MM.1S (cell line): ENCODE data around the gene HDAC3.

ENCODE experiments used
- DNase-seq: peaks from one replicate; pipeline ENCODE4 v3.0.0-alpha.2; 2015
- H2AFZ ChIP-seq: fragments of 300-600 bp; sonication (generic); 2 replicates; pipeline ENCODE4 v1.6.0; 2016; ENCODE audit warnings: antibody characterized with exemption, low read length
- H3F3A ChIP-seq: fragments of 300-600 bp; sonication (generic); 2 replicates; pipeline ENCODE4 v1.6.1; 2016; ENCODE audit warnings: mild to moderate bottlenecking, antibody characterized with exemption, low read length, moderate library complexity, mixed read lengths; ENCODE audit not compliant: insufficient read depth
- H3K27ac ChIP-seq: fragments of 300-600 bp; sonication (generic); 2 replicates; pipeline ENCODE4 v1.5.1; 2016; ENCODE audit warnings: mild to moderate bottlenecking, low read length
- H3K27me3 ChIP-seq: fragments of 300-600 bp; sonication (generic); replicated peaks from 2 replicates; pipeline ENCODE4 v1.6.0; 2016; ENCODE audit warnings: low read length; ENCODE audit not compliant: insufficient read depth
- H3K36me3 ChIP-seq: fragments of 300-600 bp; sonication (generic); replicated peaks from 2 replicates; pipeline ENCODE4 v1.6.1; 2016; ENCODE audit warnings: mild to moderate bottlenecking, low read length, mixed read lengths; ENCODE audit not compliant: insufficient read depth
- H3K4me1 ChIP-seq: fragments of 300-600 bp; sonication (generic); 2 replicates; pipeline ENCODE4 v1.6.1; 2016; ENCODE audit warnings: low read length, mixed read lengths
- H3K4me2 ChIP-seq: fragments of 300-600 bp; sonication (generic); 2 replicates; pipeline ENCODE4 v1.6.0; 2016; ENCODE audit warnings: low read depth, low read length
- H3K4me3 ChIP-seq: fragments of 300-600 bp; sonication (generic); 2 replicates; pipeline ENCODE4 v1.5.1; 2016; ENCODE audit warnings: low read length, mixed read lengths
- H3K79me2 ChIP-seq: fragments of 300-600 bp; sonication (generic); 2 replicates; pipeline ENCODE4 v1.6.1; 2016; ENCODE audit warnings: mixed run types, low read length, mixed read lengths
- H3K9ac ChIP-seq: fragments of 300-600 bp; sonication (generic); 2 replicates; pipeline ENCODE4 v1.6.1; 2016; ENCODE audit warnings: low read length, mixed read lengths
- H3K9me2 ChIP-seq: fragments of 300-600 bp; sonication (generic); replicated peaks from 2 replicates; pipeline ENCODE4 v1.6.1; 2016; ENCODE audit warnings: mild to moderate bottlenecking, low read length, mixed read lengths; ENCODE audit not compliant: insufficient read depth
- H3K9me3 ChIP-seq: fragments of 300-600 bp; sonication (generic); replicated peaks from 2 replicates; pipeline ENCODE4 v1.6.1; 2016; ENCODE audit warnings: mild to moderate bottlenecking, low read length, mixed read lengths; ENCODE audit not compliant: insufficient read depth
- H4K20me1 ChIP-seq: fragments of 300-600 bp; sonication (generic); 2 replicates; pipeline ENCODE4 v1.6.1; 2016; ENCODE audit warnings: mild to moderate bottlenecking, low read length, moderate library complexity, mixed read lengths; ENCODE audit not compliant: insufficient read depth
- EZH2 ChIP-seq: fragments of 300-600 bp; sonication (generic); optimal IDR thresholded peaks from 2 replicates; pipeline ENCODE3; 2017; ENCODE audit warnings: low read depth, mild to moderate bottlenecking, antibody characterized with exemption, low read length, mixed read lengths
- EZH2phosphoT487 ChIP-seq: fragments of 300-600 bp; sonication (generic); IDR thresholded peaks from 2 replicates; pipeline ENCODE4 v1.6.1; 2018; ENCODE audit warnings: antibody characterized with exemption, low read length
- TF ChIP-seq, protein P1 (sequence below): fragments of 300-600 bp; sonication (generic); IDR thresholded peaks from 2 replicates; pipeline ENCODE4 v1.5.1; 2016; ENCODE audit warnings: antibody characterized with exemption, low read length, mixed read lengths

Gene HDAC3

DNA sequence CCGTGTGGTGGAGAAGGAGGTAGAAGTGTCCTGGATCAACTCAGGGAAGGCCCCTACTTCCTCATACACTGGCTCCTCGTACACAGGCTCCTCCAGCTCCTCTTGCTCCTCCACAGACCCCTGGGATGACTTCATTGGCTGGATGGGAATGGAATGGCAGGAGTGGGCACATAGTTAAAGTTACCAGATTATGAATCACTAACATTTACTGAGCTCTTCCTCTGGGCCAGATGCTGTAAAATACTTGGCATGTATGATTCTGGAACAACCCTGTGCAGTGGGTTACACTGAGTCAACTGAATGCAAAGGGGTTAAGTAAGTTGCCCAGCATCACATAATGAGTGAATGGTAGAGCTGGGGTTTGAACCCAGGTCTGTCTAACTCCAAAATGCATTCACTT, 17.6 kb upstream of the HDAC3 start:
- Histone ChIP-seq H3K79me2 (no peaks in the 10 kb centered on the region), H3K4me2 (no peak overlapping the region), H3K36me3 (no peaks in the 10 kb centered on the region), H3K9ac (no peak overlapping the region), H3K4me3 (no peak overlapping the region), H3K4me1 (no peaks in the 10 kb centered on the region; the same call in 1 of the 2 replicates), H3K9me3 (no peaks in the 10 kb centered on the region), H3K27ac (no peak overlapping the region), H3K9me2 (no peaks in the 10 kb centered on the region), H3K27me3 (no peaks in the 10 kb centered on the region), H4K20me1 (no peaks in the 10 kb centered on the region), H2AFZ (no peak overlapping the region), H3F3A (no peaks in the 10 kb centered on the region)
- TF ChIP-seq EZH2 (no peak), EZH2phosphoT487 (no peak)
- TF ChIP-seq, protein P1, sequence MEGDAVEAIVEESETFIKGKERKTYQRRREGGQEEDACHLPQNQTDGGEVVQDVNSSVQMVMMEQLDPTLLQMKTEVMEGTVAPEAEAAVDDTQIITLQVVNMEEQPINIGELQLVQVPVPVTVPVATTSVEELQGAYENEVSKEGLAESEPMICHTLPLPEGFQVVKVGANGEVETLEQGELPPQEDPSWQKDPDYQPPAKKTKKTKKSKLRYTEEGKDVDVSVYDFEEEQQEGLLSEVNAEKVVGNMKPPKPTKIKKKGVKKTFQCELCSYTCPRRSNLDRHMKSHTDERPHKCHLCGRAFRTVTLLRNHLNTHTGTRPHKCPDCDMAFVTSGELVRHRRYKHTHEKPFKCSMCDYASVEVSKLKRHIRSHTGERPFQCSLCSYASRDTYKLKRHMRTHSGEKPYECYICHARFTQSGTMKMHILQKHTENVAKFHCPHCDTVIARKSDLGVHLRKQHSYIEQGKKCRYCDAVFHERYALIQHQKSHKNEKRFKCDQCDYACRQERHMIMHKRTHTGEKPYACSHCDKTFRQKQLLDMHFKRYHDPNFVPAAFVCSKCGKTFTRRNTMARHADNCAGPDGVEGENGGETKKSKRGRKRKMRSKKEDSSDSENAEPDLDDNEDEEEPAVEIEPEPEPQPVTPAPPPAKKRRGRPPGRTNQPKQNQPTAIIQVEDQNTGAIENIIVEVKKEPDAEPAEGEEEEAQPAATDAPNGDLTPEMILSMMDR = no peak
- no peak for DNase-seq

DNA sequence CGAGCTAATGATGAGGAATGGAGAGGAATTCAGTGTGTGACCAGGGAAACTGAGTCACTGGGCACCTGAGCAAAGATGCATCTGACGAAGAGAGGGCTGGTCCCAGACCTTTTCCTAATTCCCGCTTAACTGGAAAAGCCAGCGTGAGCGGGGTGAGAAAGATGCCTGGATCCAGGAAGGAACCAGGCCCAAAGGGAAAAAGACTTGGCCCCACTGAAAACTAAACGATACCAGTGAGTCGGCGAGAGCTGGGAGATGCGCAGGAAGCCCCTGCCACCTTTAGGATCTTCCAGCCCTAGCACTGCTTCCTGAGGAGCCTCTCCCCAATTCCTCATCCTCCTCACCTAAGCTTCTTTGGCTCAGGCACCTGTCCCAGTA, 15.1 kb upstream of the HDAC3 start:
- TF ChIP-seq EZH2phosphoT487 = no peak
- TF ChIP-seq EZH2 = no peak
- TF ChIP-seq, protein P1 = no peak
- Histone ChIP-seq H3K4me2 (peak overlapping the region; percentile 80), H3K4me1 (no peaks in the 10 kb centered on the region; the same call in 1 of the 2 replicates), H2AFZ (peak overlapping the region; percentile 82), H3K27ac (no peak overlapping the region), H3F3A (no peaks in the 10 kb centered on the region), H3K9me3 (no peaks in the 10 kb centered on the region), H3K36me3 (no peaks in the 10 kb centered on the region), H3K79me2 (no peaks in the 10 kb centered on the region), H4K20me1 (no peaks in the 10 kb centered on the region), H3K9ac (peak overlapping the region; percentile 22; the same call in 1 of the 2 replicates), H3K9me2 (no peaks in the 10 kb centered on the region), H3K4me3 (peak overlapping the region; percentile 70), H3K27me3 (no peaks in the 10 kb centered on the region)
- DNase-seq = no peak

DNA sequence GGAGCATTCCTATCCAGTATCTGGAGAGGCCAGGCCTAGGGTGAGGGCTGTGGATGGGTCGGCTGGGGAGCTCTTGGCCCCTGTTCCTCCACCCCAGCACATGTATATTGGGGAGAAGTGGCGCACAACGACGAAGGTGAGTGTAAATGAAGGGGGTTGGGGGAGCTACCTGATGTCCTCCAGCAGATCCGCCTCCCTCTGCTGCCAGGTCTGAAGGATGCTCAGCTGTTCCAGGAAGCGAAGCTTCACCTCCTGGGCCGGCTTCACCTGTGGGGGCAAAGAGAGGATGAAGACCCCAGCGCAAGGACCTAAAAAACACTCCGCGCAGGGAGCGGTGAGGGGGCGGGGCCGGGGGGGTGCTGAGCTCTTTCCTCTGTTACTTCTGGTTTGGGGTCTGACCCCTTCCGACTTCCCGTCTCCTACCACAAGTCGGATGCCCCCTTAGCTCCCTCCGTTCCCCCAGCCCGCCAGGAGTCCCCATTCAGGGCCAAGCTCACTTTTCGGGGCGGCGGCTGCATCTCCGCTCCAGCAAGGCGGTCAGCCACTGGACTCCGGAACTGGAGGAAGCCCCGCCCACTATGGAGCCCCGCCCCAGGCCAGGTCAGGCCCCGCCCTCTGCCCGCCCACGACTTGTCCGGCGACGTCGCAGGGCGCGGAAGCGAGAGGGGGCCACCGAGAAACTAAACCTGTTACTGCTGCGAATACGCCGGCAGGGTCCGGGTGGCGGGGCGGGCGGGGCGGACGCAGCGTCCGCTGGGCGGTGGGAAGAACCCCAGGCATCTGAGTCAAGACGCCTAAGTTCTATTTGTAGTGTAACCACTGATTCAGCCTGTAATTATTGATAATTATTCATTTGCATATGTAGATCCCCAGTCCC, 14.4 kb upstream of the HDAC3 start, which contains the start of gene FCHSD1:
FCHSD1 (minus strand) TSS at position 568 of the 877 bp plus-strand sequence; CDS start at position 518, 50 bp downstream.
- H3K79me2 ChIP-seq = no peaks in the 10 kb centered on the region
- peak within 1 kb of the TSS; percentile 80 for H3K4me2 ChIP-seq
- H3K9ac ChIP-seq = peak within 1 kb of the TSS; percentile 38; the same call in 1 of the 2 replicates
- DNase-seq = peak; percentile 81
- H3F3A ChIP-seq = no peaks in the 10 kb centered on the region
- no peaks in the 10 kb centered on the region for H3K36me3 ChIP-seq
- H3K27me3 ChIP-seq = no peaks in the 10 kb centered on the region
- H3K9me3 ChIP-seq = no peaks in the 10 kb centered on the region
- TF ChIP-seq EZH2phosphoT487 (no peak), EZH2 (no peak)
- TF ChIP-seq, protein P1 = no peak
- no peaks in the 10 kb centered on the region; the same call in 1 of the 2 replicates for H3K4me1 ChIP-seq
- peak within 1 kb of the TSS; percentile 82 for H2AFZ ChIP-seq
- no peak within 1 kb of the TSS for H3K27ac ChIP-seq
- no peaks in the 10 kb centered on the region for H4K20me1 ChIP-seq
- peak within 1 kb of the TSS; percentile 70 for H3K4me3 ChIP-seq
- no peaks in the 10 kb centered on the region for H3K9me2 ChIP-seq
